Measurements from ENCODE around the gene FXN.

Gene FXN

GRCh38 chr9:69020301-69021145, 15.0 kb upstream of the FXN start:
- Histone ChIP-seq H3K9me3 (ENCODE audit: control insufficient read depth in 5 of 5, low read length in 5 of 5) (no peaks in the 10 kb centered on the region), H3K36me3 (ENCODE audit: control insufficient read depth in 5 of 5, insufficient read depth in 5 of 5, low read length in 5 of 5) (no peaks in the 10 kb centered on the region), H3K9ac (ENCODE audit: low read length in 5 of 5) (no peak overlapping the region), H3K4me3 (ENCODE audit: low read depth in 1 of 5, low read length in 5 of 5) (no peak overlapping the region), H3K27ac (ENCODE audit: low read depth, low read length) (no peak overlapping the region), H3K27me3 (ENCODE audit: control insufficient read depth in 5 of 5, insufficient read depth in 4 of 5, low read length in 5 of 5) (peaks cover 0 to 5% (median 0%) of the 10 kb centered on the region in 5 donors), H3K4me1 (ENCODE audit: control insufficient read depth in 5 of 5, insufficient read depth in 5 of 5, low read length in 5 of 5) (peaks cover 0 to 2% (median 0%) of the 10 kb centered on the region in 5 donors)

GRCh38 chr9:69023650-69024049, 11.9 kb upstream of the FXN start:
- H3K9ac ChIP-seq (ENCODE audit: low read length in 5 of 5) = no peak overlapping the region
- no peaks in the 10 kb centered on the region for H3K9me3 ChIP-seq (ENCODE audit: control insufficient read depth in 5 of 5, low read length in 5 of 5)
- H3K36me3 ChIP-seq (ENCODE audit: control insufficient read depth in 5 of 5, insufficient read depth in 5 of 5, low read length in 5 of 5) = no peaks in the 10 kb centered on the region
- peaks cover 0 to 5% (median 0%) of the 10 kb centered on the region in 5 donors for H3K27me3 ChIP-seq (ENCODE audit: control insufficient read depth in 5 of 5, insufficient read depth in 4 of 5, low read length in 5 of 5)
- H3K4me3 ChIP-seq (ENCODE audit: low read depth in 1 of 5, low read length in 5 of 5) = peak overlapping the region in 1 of 5 donors; percentile 13
- no peaks in the 10 kb centered on the region for H3K4me1 ChIP-seq (ENCODE audit: control insufficient read depth in 5 of 5, insufficient read depth in 5 of 5, low read length in 5 of 5)
- no peak overlapping the region for H3K27ac ChIP-seq (ENCODE audit: low read depth, low read length)

GRCh38 chr9:69027355-69028097, 8.0 kb upstream of the FXN start:
- Histone ChIP-seq H3K27me3 (ENCODE audit: control insufficient read depth in 5 of 5, insufficient read depth in 4 of 5, low read length in 5 of 5) (peaks cover 0 to 5% (median 0%) of the 10 kb centered on the region in 5 donors), H3K36me3 (ENCODE audit: control insufficient read depth in 5 of 5, insufficient read depth in 5 of 5, low read length in 5 of 5) (no peaks in the 10 kb centered on the region), H3K4me3 (ENCODE audit: low read depth in 1 of 5, low read length in 5 of 5) (no peak overlapping the region), H3K4me1 (ENCODE audit: control insufficient read depth in 5 of 5, insufficient read depth in 5 of 5, low read length in 5 of 5) (peaks cover 0 to 9% (median 0%) of the 10 kb centered on the region in 5 donors), H3K27ac (ENCODE audit: low read depth, low read length) (no peak overlapping the region), H3K9ac (ENCODE audit: low read length in 5 of 5) (no peak overlapping the region), H3K9me3 (ENCODE audit: control insufficient read depth in 5 of 5, low read length in 5 of 5) (peaks cover 0 to 4% (median 0%) of the 10 kb centered on the region in 5 donors)

GRCh38 chr9:69028754-69029153, 6.8 kb upstream of the FXN start:
- peaks cover 0 to 9% (median 0%) of the 10 kb centered on the region in 5 donors for H3K4me1 ChIP-seq (ENCODE audit: control insufficient read depth in 5 of 5, insufficient read depth in 5 of 5, low read length in 5 of 5)
- no peak overlapping the region for H3K27ac ChIP-seq (ENCODE audit: low read depth, low read length)
- H3K36me3 ChIP-seq (ENCODE audit: control insufficient read depth in 5 of 5, insufficient read depth in 5 of 5, low read length in 5 of 5) = no peaks in the 10 kb centered on the region

GRCh38 chr9:69029535-69029934, 6.0 kb upstream of the FXN start:
- H3K36me3 ChIP-seq (ENCODE audit: control insufficient read depth in 5 of 5, insufficient read depth in 5 of 5, low read length in 5 of 5) = no peaks in the 10 kb centered on the region
- H3K27ac ChIP-seq (ENCODE audit: low read depth, low read length) = no peak overlapping the region
- peaks cover 0 to 9% (median 0%) of the 10 kb centered on the region in 5 donors for H3K4me1 ChIP-seq (ENCODE audit: control insufficient read depth in 5 of 5, insufficient read depth in 5 of 5, low read length in 5 of 5)
- no peaks in the 10 kb centered on the region for H3K27me3 ChIP-seq (ENCODE audit: control insufficient read depth in 5 of 5, insufficient read depth in 4 of 5, low read length in 5 of 5)
- no peak overlapping the region for H3K9ac ChIP-seq (ENCODE audit: low read length in 5 of 5)
- no peak overlapping the region for H3K4me3 ChIP-seq (ENCODE audit: low read depth in 1 of 5, low read length in 5 of 5)
- H3K9me3 ChIP-seq (ENCODE audit: control insufficient read depth in 5 of 5, low read length in 5 of 5) = peaks cover 0 to 4% (median 0%) of the 10 kb centered on the region in 5 donors

More at GRCh38 chr9:69028754-69029153, 6.8 kb upstream of the FXN start:
- peaks cover 0 to 5% (median 0%) of the 10 kb centered on the region in 5 donors for H3K27me3 ChIP-seq (ENCODE audit: control insufficient read depth in 5 of 5, insufficient read depth in 4 of 5, low read length in 5 of 5)
- H3K9me3 ChIP-seq (ENCODE audit: control insufficient read depth in 5 of 5, low read length in 5 of 5) = peaks cover 0 to 4% (median 0%) of the 10 kb centered on the region in 5 donors
- H3K9ac ChIP-seq (ENCODE audit: low read length in 5 of 5) = no peak overlapping the region
- H3K4me3 ChIP-seq (ENCODE audit: low read depth in 1 of 5, low read length in 5 of 5) = no peak overlapping the region

GRCh38 chr9:69030851-69031645, 4.5 kb upstream of the FXN start:
- Histone ChIP-seq H3K4me3 (ENCODE audit: low read depth in 1 of 5, low read length in 5 of 5) (no peak overlapping the region), H3K4me1 (ENCODE audit: control insufficient read depth in 5 of 5, insufficient read depth in 5 of 5, low read length in 5 of 5) (peaks cover 0 to 14% (median 5%) of the 10 kb centered on the region in 5 donors), H3K27ac (ENCODE audit: low read depth, low read length) (no peak overlapping the region), H3K36me3 (ENCODE audit: control insufficient read depth in 5 of 5, insufficient read depth in 5 of 5, low read length in 5 of 5) (no peaks in the 10 kb centered on the region), H3K9me3 (ENCODE audit: control insufficient read depth in 5 of 5, low read length in 5 of 5) (peaks cover 0 to 4% (median 0%) of the 10 kb centered on the region in 5 donors), H3K27me3 (ENCODE audit: control insufficient read depth in 5 of 5, insufficient read depth in 4 of 5, low read length in 5 of 5) (no peaks in the 10 kb centered on the region), H3K9ac (ENCODE audit: low read length in 5 of 5) (no peak overlapping the region)

GRCh38 chr9:69034071-69034470, 1.5 kb upstream of the FXN start:
- H3K4me1 ChIP-seq (ENCODE audit: control insufficient read depth in 5 of 5, insufficient read depth in 5 of 5, low read length in 5 of 5) = peaks cover 4 to 22% (median 14%) of the 10 kb centered on the region in 5 donors
- no peaks in the 10 kb centered on the region for H3K27me3 ChIP-seq (ENCODE audit: control insufficient read depth in 5 of 5, insufficient read depth in 4 of 5, low read length in 5 of 5)
- no peak overlapping the region for H3K9ac ChIP-seq (ENCODE audit: low read length in 5 of 5)
- no peak overlapping the region for H3K27ac ChIP-seq (ENCODE audit: low read depth, low read length)
- H3K4me3 ChIP-seq (ENCODE audit: low read depth in 1 of 5, low read length in 5 of 5) = no peak overlapping the region
- H3K36me3 ChIP-seq (ENCODE audit: control insufficient read depth in 5 of 5, insufficient read depth in 5 of 5, low read length in 5 of 5) = no peaks in the 10 kb centered on the region
- H3K9me3 ChIP-seq (ENCODE audit: control insufficient read depth in 5 of 5, low read length in 5 of 5) = peaks cover 0 to 4% (median 0%) of the 10 kb centered on the region in 5 donors

- peak overlapping the region; percentile 86 for H3K27ac ChIP-seq (ENCODE audit: low read depth, low read length)
- H3K9me3 ChIP-seq (ENCODE audit: control insufficient read depth in 5 of 5, low read length in 5 of 5) = no peaks in the 10 kb centered on the region
- H3K9ac ChIP-seq (ENCODE audit: low read length in 5 of 5) = peak overlapping the region; percentile 79 to 93 (median 90)
- H3K4me3 ChIP-seq (ENCODE audit: low read depth in 1 of 5, low read length in 5 of 5) = peak overlapping the region; percentile 90 to 98 (median 91)
- no peaks in the 10 kb centered on the region for H3K27me3 ChIP-seq (ENCODE audit: control insufficient read depth in 5 of 5, insufficient read depth in 4 of 5, low read length in 5 of 5)
- peaks cover 4 to 16% (median 14%) of the 10 kb centered on the region in 5 donors for H3K4me1 ChIP-seq (ENCODE audit: control insufficient read depth in 5 of 5, insufficient read depth in 5 of 5, low read length in 5 of 5)
- H3K36me3 ChIP-seq (ENCODE audit: control insufficient read depth in 5 of 5, insufficient read depth in 5 of 5, low read length in 5 of 5) = no peaks in the 10 kb centered on the region
Measured at GRCh38 chr9:69036309-69036708, 757 bp downstream of the FXN start.

- Histone ChIP-seq H3K27ac (ENCODE audit: low read depth, low read length) (peak overlapping the region; percentile 86), H3K9me3 (ENCODE audit: control insufficient read depth in 5 of 5, low read length in 5 of 5) (no peaks in the 10 kb centered on the region), H3K9ac (ENCODE audit: low read length in 5 of 5) (peak overlapping the region; percentile 79 to 93 (median 90)), H3K36me3 (ENCODE audit: control insufficient read depth in 5 of 5, insufficient read depth in 5 of 5, low read length in 5 of 5) (no peaks in the 10 kb centered on the region), H3K4me1 (ENCODE audit: control insufficient read depth in 5 of 5, insufficient read depth in 5 of 5, low read length in 5 of 5) (peaks cover 4 to 16% (median 13%) of the 10 kb centered on the region in 5 donors), H3K4me3 (ENCODE audit: low read depth in 1 of 5, low read length in 5 of 5) (peak overlapping the region; percentile 90 to 98 (median 91)), H3K27me3 (ENCODE audit: control insufficient read depth in 5 of 5, insufficient read depth in 4 of 5, low read length in 5 of 5) (no peaks in the 10 kb centered on the region)
Measured at GRCh38 chr9:69036799-69037198, 1.2 kb downstream of the FXN start.
